HEK293 (cell line): Measurements from ENCODE around the gene TMEM151B.

Experiments
- CTCF ChIA-PET: fragments of 350-600 bp; formaldehyde crosslinking; extraction: SDS; loops from one replicate; lab custom pipeline; 2021; ENCODE audit warnings: antibody characterized with exemption; lab: Yijun Ruan, JAX
- POLR2A ChIA-PET: fragments of 300-600 bp; formaldehyde crosslinking; extraction: SDS; loops from one replicate; lab custom pipeline; 2020; ENCODE audit warnings: antibody characterized with exemption, inconsistent platforms; lab: Yijun Ruan, JAX
- H3K27ac ChIP-seq: fragments of 200-500 bp; sonication (Bioruptor generic); 2 replicates; pipeline ENCODE4 v1.5.1; 2014; ENCODE audit warnings: low read depth, low read length, control low read depth, inconsistent platforms; ENCODE audit errors: extremely low read depth
- H3K36me3 ChIP-seq, 2 experiments: fragments of 200-500 bp in 1 of 2; sonication (Bioruptor generic) in 1 of 2; 1 replicate in 1 of 2; 2 replicates in 1 of 2; pipeline ENCODE4 v1.5.1; 2014 to 2017; ENCODE audit warnings: inconsistent platforms in 2 of 2, low read length in 2 of 2; ENCODE audit not compliant: control insufficient read depth in 2 of 2, insufficient read depth in 1 of 2
- H3K4me1 ChIP-seq: fragments of 200-500 bp; sonication (Bioruptor generic); 2 replicates; pipeline ENCODE4 v1.5.1; 2014; ENCODE audit warnings: mild to moderate bottlenecking, low read length, inconsistent platforms; ENCODE audit not compliant: control insufficient read depth, insufficient read depth
- H3K4me3 ChIP-seq: 2 replicates; pipeline ENCODE4 v1.5.1; 2011; ENCODE audit warnings: low read depth, mild to moderate bottlenecking, control low read depth, low read length, moderate library complexity
- H3K9me3 ChIP-seq: fragments of 200-500 bp; sonication (Bioruptor generic); 2 replicates; pipeline ENCODE4 v1.5.1; 2014; ENCODE audit warnings: low read depth, low read length, inconsistent platforms; ENCODE audit not compliant: control insufficient read depth, insufficient read depth
- ATF2 ChIP-seq: fragments of 450-650 bp; formaldehyde crosslinking; IDR thresholded peaks from 2 replicates; pipeline ENCODE4 v1.5.1; 2016; ENCODE audit warnings: missing biosample characterization, missing genetic modification characterization, low read depth
- BCL11B ChIP-seq: fragments of 450-650 bp; formaldehyde crosslinking; IDR thresholded peaks from 2 replicates; pipeline ENCODE4 v1.5.1; 2016; ENCODE audit warnings: low read depth, missing biosample characterization, missing genetic modification characterization
- FEZF1 ChIP-seq: fragments of 450-650 bp; formaldehyde crosslinking; IDR thresholded peaks from 2 replicates; pipeline ENCODE4 v1.5.1; 2016; ENCODE audit warnings: missing biosample characterization, missing genetic modification characterization
- GLI4 ChIP-seq: fragments of 450-650 bp; formaldehyde crosslinking; IDR thresholded peaks from 2 replicates; pipeline ENCODE4 v1.5.1; 2016; ENCODE audit warnings: missing biosample characterization, missing genetic modification characterization
- KLF7 ChIP-seq: fragments of 450-650 bp; formaldehyde crosslinking; IDR thresholded peaks from 2 replicates; pipeline ENCODE4 v1.5.1; 2016; ENCODE audit warnings: missing biosample characterization, missing genetic modification characterization, borderline replicate concordance
- PRDM1 ChIP-seq: fragments of 450-650 bp; formaldehyde crosslinking; IDR thresholded peaks from 2 replicates; pipeline ENCODE4; 2016; ENCODE audit warnings: missing biosample characterization, missing genetic modification characterization
- SETDB1 ChIP-seq: IDR thresholded peaks from one replicate; pipeline ENCODE4 v1.6.1; 2017; ENCODE audit warnings: mild to moderate bottlenecking, low read length, moderate library complexity, mixed read lengths; ENCODE audit not compliant: insufficient read length
- TRIM28 ChIP-seq: IDR thresholded peaks from 2 replicates; pipeline ENCODE4 v1.6.1; 2011; ENCODE audit warnings: low read length, control low read depth, borderline replicate concordance
- ZBTB21 ChIP-seq: fragments of 450-650 bp; formaldehyde crosslinking; IDR thresholded peaks from 2 replicates; pipeline ENCODE4 v1.5.1; 2017; ENCODE audit warnings: missing biosample characterization, missing genetic modification characterization
- ZNF138 ChIP-seq: fragments of 450-650 bp; formaldehyde crosslinking; IDR thresholded peaks from 2 replicates; pipeline ENCODE4 v1.5.1; 2016; ENCODE audit warnings: missing biosample characterization, missing genetic modification characterization, borderline replicate concordance
- ZNF26 ChIP-seq: fragments of 450-650 bp; formaldehyde crosslinking; IDR thresholded peaks from 2 replicates; pipeline ENCODE4 v1.5.1; 2016; ENCODE audit warnings: missing biosample characterization, missing genetic modification characterization
- ZNF366 ChIP-seq: fragments of 450-650 bp; formaldehyde crosslinking; conservative IDR thresholded peaks from 2 replicates; pipeline ENCODE4 v1.5.1; 2016; ENCODE audit warnings: missing biosample characterization, missing genetic modification characterization
- ZNF626 ChIP-seq: fragments of 450-650 bp; sonication (Bioruptor Pico); formaldehyde crosslinking; IDR thresholded peaks from 2 replicates; pipeline ENCODE4 v1.5.1; 2018; ENCODE audit warnings: missing biosample characterization, missing genetic modification characterization, inconsistent platforms
- ZNF76 ChIP-seq: fragments of 450-650 bp; formaldehyde crosslinking; IDR thresholded peaks from 2 replicates; pipeline ENCODE4; 2016; ENCODE audit warnings: low read depth, missing biosample characterization, missing genetic modification characterization, borderline replicate concordance
- ZNF837 ChIP-seq: fragments of 450-650 bp; formaldehyde crosslinking; IDR thresholded peaks from 2 replicates; pipeline ENCODE4 v1.5.1; 2016; ENCODE audit warnings: missing biosample characterization, missing genetic modification characterization
- TF ChIP-seq, protein P1 (sequence below): fragments of 450-650 bp; formaldehyde crosslinking; IDR thresholded peaks from 2 replicates; pipeline ENCODE4 v1.5.1; 2016; ENCODE audit warnings: missing biosample characterization, missing genetic modification characterization

The TMEM151B gene

DNA sequence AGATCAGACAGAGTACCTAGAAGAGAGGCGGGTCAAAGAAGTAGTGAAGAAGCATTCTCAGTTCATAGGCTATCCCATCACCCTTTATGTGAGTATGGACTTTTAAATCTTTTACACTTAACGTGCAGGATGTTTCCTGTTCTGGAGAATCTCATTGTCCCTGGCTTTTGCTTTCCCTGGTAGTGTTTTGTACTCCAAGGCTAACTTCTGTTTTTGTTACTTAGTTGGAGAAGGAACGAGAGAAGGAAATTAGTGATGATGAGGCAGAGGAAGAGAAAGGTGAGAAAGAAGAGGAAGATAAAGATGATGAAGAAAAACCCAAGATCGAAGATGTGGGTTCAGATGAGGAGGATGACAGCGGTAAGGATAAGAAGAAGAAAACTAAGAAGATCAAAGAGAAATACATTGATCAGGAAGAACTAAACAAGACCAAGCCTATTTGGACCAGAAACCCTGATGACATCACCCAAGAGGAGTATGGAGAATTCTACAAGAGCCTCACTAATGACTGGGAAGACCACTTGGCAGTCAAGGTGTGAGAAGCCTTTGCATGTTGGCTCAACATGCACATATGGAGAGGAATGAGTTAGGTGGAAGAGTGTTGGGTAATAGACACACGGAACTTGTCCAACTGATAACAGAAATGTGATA, 20.1 kb upstream of the TMEM151B start (continued):
- TF ChIP-seq ZBTB21 (tag by site-specific recombination) (0 out of 2 replicates have a peak, but pooled peaks have one; percentile 27), ZNF76 (tag by site-specific recombination) (0 out of 2 replicates have a peak, but pooled peaks have one; percentile 21), ZNF837 (tag by site-specific recombination) (no peak), ZNF626 (tag by site-specific recombination) (no peak), FEZF1 (no peak), KLF7 (tag by site-specific recombination) (no peak), GLI4 (tag by site-specific recombination) (no peak), ZNF366 (tag by site-specific recombination) (0 out of 2 replicates have a peak, but pooled peaks have one; percentile 13)

- no peaks in the 10 kb centered on the region for H3K4me1 ChIP-seq
Observed at GRCh38 chr6:44250718-44251123, 19.5 kb upstream of the TMEM151B start.

More at GRCh38 chr6:44250718-44251123, 19.5 kb upstream of the TMEM151B start:
- CTCF ChIA-PET, result interaction anchor here (0.6 to 2.6 kb wide), 5 partner anchors 9 to 88 kb away, joined by 4 to 10 read pairs (median 7); no protein-coding TSS in a partner anchor
- TF ChIP-seq SETDB1 (no peak), BCL11B (no peak), PRDM1 (tag by site-specific recombination) (peak; percentile 79), ZNF138 (tag by site-specific recombination) (no peak), ATF2 (peak; percentile 68; the same call in 1 of the 2 replicates), ZNF26 (no peak), ZNF76 (tag by site-specific recombination) (0 out of 2 replicates have a peak, but pooled peaks have one; percentile 5), TRIM28 (no peak)
- TF ChIP-seq, protein P1, sequence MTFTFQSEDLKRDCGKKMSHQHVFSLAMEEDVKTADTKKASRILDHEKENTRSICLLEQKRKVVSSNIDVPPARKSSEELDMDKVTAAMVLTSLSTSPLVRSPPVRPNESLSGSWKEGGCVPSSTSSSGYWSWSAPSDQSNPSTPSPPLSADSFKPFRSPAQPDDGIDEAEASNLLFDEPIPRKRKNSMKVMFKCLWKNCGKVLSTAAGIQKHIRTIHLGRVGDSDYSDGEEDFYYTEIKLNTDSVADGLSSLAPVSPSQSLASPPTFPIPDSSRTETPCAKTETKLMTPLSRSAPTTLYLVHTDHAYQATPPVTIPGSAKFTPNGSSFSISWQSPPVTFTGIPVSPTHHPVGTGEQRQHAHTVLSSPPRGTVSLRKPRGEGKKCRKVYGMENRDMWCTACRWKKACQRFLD (tag by site-specific recombination), result no peak
- TF ChIP-seq, all 188 proteins: peak for 3
- POLR2A ChIA-PET, result interaction anchor here (0.6 to 1.1 kb wide), 2 partner anchors 29 to 78 kb away, joined by 3 read pairs; no protein-coding TSS in a partner anchor
- Histone ChIP-seq H3K27ac (no peak overlapping the region), H3K9me3 (no peaks in the 10 kb centered on the region), H3K36me3 (peaks cover 28 to 82% of the 10 kb centered on the region in 2 experiments), H3K4me3 (no peak overlapping the region)
